Right forelimb (tissue), 1 donor: ENCODE results near the gene ATP8B2.
"Not testable (repeated sequence)": the region's sequence is repeated elsewhere in the genome, so short reads cannot be mapped to it uniquely, and the experiment has no call there.

Source experiments
- DNase-seq: peaks from one replicate; pipeline ENCODE4 v3.0.0-alpha.2; 2018

ATP8B2 gene

GRCh38 chr1:154347961-154348360 lies 22.6 kb downstream of the ATP8B2 start:
- no peak for DNase-seq

DNA sequence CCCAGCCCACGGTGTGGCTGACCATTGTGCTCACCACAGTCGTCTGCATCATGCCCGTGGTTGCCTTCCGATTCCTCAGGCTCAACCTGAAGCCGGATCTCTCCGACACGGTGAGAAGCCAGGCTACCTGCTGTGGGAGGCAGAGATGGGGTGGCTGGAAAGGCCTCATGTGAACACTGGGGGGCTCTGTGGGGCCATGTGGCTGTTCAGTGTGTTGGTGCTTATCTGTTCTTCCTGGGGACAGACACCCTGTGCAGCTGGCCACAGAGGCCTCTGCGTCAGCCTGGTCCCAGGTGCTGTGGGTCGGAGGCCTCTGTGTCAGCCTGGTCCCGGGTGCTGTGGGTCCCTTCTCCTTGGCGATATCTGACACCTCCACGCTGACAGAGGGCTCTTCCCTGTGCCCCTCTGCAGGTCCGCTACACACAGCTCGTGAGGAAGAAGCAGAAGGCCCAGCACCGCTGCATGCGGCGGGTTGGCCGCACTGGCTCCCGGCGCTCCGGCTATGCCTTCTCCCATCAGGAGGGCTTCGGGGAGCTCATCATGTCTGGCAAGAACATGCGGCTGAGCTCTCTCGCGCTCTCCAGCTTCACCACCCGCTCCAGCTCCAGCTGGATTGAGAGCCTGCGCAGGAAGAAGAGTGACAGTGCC lies 23.2 kb downstream of the ATP8B2 start:
- DNase-seq: no peak

- no peak for DNase-seq
These were observed 23.8 kb downstream of the ATP8B2 start for GRCh38 chr1:154349121-154349520.

DNA sequence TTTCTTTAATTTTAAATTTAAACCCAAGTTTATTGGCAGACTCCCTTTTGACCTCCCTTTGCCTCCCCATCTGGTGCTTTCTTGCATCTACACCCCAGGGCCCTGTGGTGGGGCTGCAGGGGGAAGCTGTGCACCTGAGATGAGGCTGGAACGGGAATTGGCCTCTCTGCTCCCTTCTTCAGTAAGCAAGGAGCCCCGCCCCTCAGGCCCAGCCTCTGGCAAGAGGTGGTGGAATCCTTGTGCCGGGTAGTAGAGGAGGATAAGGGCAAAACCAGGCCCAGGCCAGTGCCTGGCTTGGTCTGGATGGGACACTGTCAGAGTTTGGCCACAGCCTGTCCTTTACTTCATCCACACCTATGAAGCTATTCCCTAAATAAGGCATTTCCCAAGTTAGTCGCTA lies 25.1 kb downstream of the ATP8B2 start:
- no peak for DNase-seq

DNA sequence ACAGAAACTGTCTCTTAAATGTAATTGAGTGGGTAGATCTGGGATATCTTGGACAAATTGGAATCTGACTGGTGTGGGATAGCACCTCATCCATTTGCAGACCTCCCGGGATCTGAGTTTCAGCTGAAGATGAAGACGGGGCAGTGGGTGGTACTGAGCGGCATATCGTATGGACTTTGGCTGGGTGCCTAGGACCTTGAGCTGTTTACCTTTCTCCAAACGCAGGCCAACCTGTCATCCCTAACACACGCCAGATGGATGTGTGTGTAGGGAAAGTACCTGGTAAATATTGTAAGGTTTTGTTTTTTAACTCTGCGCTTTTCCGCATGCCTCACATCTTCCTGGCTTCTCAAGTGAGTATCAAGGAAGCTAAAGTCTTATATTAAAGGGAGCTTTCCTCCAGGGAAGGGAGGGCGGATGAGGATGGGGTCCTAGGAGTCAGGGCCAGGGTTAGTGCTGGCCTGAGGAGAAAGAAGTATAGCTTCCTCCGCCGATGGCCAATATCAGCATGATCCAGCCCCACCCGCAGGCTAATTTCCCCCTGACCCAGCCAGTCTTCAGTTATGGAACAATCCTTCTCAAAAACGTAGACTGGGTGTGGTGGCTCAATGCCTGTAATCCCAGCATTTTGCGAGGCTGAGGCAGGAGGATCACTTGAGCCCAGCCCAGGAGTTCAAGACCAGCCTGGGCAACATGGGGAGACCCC lies 26.2 kb downstream of the ATP8B2 start:
- no peak for DNase-seq

DNA sequence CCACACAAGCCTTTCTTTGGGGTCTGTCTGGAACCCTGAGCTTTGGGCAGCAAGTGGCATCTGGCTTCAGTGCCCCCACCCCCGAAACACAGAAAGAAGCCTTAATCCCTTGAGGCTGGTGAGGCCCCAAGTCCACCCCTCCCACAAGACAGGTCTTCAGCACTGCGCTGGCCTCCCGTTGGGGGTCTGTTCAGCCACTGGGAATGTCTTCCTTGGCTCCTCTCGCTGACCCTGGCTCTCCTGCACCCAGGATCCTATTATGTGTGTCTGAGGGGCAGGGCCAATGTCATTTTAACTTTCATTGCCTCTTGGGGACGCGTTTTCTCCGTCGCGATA lies 26.9 kb downstream of the ATP8B2 start:
- DNase-seq: no peak

GRCh38 chr1:154352581-154353459 lies 27.5 kb downstream of the ATP8B2 start:
- DNase-seq: peak; percentile 61

GRCh38 chr1:154353460-154353904 lies 28.2 kb downstream of the ATP8B2 start:
- no peak for DNase-seq

- DNase-seq: no peak
These were observed 28.6 kb downstream of the ATP8B2 start for GRCh38 chr1:154353966-154354365.

GRCh38 chr1:154358519-154358918 lies 33.2 kb downstream of the ATP8B2 start:
- no peak for DNase-seq

GRCh38 chr1:154360288-154360687 lies 35.0 kb downstream of the ATP8B2 start:
- DNase-seq: no peak

- not testable (repeated sequence) for DNase-seq
These were observed 35.6 kb downstream of the ATP8B2 start for GRCh38 chr1:154360881-154361280.

- no peak for DNase-seq
These were observed 36.0 kb downstream of the ATP8B2 start for GRCh38 chr1:154361357-154361756.

DNA sequence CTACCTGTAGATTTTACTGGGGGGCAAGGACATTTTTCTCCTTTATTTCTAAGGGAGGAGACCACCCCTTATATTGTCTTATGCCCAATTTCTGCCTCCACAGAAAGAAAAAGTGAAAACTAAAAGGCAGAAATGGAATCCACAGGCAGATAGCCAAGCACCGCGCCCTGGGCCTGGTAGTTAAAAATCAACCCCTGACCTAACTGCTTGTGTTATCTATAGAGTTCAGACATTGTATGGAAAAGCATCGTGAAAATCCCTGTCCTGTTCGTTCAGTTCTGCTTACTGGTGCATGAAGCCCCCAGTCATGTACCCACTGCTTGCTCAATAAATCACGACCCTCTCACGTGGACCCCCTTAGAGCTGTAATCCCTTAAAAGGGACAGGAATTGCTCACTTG lies 46.1 kb downstream of the ATP8B2 start:
- DNase-seq: no peak

- DNase-seq: not testable (repeated sequence)
These were observed 48.5 kb downstream of the ATP8B2 start for GRCh38 chr1:154373777-154374357.

DNA sequence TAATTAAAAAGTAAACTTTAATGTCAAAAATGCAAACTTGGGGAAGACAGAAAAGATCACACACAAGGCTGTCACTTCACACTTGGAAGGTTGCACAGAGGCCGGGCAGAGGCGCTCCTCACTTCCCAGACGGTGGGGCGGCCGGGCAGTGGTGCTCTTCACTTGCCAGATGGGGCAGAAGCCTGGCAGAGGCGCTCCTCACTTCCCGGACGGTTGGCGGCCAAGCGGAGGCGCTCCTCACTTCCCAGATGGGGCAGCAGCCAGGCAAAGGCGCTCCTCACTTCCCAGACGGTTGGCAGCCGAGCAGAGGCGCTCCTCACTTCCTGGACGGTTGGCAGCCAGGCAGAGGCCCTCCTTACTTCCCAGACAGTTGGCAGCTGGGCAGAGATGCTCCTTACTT lies 54.0 kb downstream of the ATP8B2 start:
- no peak for DNase-seq

GRCh38 chr1:154384650-154385489 lies 59.5 kb downstream of the ATP8B2 start:
- DNase-seq: no peak

DNA sequence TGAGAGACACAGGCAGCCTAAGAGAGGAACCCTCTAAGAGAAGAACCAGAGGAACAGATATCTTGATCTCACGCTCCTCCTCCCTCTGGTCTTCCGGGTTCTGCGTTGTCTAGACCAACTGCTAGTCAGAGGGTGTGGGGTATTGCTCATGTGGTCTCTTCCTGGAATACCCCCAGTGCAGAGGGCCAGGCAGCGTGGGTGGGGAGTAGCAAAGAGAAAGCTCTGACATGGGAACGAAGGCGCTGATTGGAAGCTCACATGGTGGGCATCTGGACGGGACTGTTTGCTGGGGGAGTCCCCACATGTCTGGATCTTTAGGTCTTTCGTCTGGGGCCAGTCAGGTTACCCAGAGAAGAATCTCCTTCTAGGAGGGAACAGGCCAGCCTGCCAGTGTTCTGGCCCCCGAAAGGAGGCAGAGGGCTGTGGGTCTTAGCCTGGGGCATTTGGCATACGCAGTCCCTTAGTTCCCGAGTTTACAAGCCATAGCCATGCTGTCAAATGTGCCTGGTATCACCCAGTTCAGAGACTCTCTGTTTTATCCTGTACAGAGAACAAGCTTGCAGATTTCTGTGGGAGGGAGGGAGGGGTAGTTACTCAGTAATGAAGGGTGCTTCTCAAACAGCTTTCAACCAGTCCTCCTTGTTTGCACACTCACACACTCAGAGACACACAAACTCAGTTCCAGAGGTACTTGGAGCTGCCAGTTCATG lies 61.5 kb downstream of the ATP8B2 start:
- DNase-seq: no peak

GRCh38 chr1:154391086-154391770 lies 65.9 kb downstream of the ATP8B2 start:
- DNase-seq: no peak

DNA sequence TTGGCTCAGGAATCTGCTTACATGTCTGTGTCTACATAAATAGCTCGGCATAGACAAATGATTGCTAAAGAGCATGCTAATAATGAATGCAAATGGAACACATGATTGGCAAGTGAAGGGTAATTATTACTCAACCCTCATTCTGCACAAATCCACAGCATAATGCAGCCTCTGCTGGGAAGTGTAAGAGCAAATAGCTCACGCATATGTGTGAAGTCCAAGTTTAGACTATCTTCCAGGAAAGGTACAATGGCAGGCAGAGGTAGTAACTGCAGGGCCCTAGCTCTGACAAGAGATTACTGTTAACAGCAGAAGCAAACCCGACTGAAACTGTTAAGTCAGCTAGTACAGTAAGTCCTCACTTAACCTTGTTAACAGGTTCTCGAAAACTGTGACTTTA lies 72.8 kb downstream of the ATP8B2 start:
- DNase-seq: no peak

DNA sequence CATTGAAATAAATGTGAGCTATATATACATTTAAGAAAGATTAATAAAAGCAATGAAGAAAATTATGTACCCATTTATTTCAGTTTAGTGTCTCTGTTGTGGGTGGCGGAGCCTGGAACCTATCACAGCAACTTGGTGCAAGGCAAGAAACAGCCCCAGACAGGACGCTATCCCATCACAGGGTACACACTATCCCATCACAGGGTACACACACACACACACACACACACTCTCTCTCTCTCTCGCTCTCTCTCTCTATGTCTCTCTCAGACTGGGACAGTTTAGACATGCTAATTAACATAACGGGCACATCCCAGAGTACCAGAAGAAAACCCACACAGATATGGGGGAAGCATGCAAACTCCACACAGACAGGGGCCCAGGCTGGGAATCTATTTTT lies 73.4 kb downstream of the ATP8B2 start:
- no peak for DNase-seq
